ENCODE measurements around the gene EXTL2.
"Not testable (repeated sequence)": the region's sequence is repeated elsewhere in the genome, so short reads cannot be mapped to it uniquely, and the experiment has no call there.

The EXTL2 gene

GRCh38 chr1:100852976-100853375 is 41.7 kb downstream of the EXTL2 start:
- no peak for DNase-seq

GRCh38 chr1:100851726-100852125 is 42.9 kb downstream of the EXTL2 start:
- DNase-seq = no peak

GRCh38 chr1:100847361-100848082 is 47.1 kb downstream of the EXTL2 start:
- peak in 2 of 3 experiments; percentile 4 to 75 for DNase-seq

GRCh38 chr1:100843160-100843559 is 51.5 kb downstream of the EXTL2 start:
- not testable (repeated sequence) for DNase-seq

- no peak for DNase-seq
Observed at GRCh38 chr1:100835866-100836842, 58.5 kb downstream of the EXTL2 start.

GRCh38 chr1:100834777-100835660 is 59.6 kb downstream of the EXTL2 start:
- no peak for DNase-seq

- DNase-seq = no peak
Observed at GRCh38 chr1:100832694-100833428, 61.8 kb downstream of the EXTL2 start.

- not testable (repeated sequence) for DNase-seq
Observed at GRCh38 chr1:100825666-100826065, 69.0 kb downstream of the EXTL2 start.

Measured in NCI-H1417 (cell line).